Ascending aorta (tissue), 2 donors: ENCODE results near the gene PLCG1. TPM values are rescaled to one million over a fixed set of nuclear protein-coding genes. Genes with fewer than 3 reads are reported as not detected.

Experiments used
- DNase-seq, 2 donors: peaks; one replicate each; pipeline ENCODE4 v3.0.0-alpha.2; 2019; ENCODE audit warnings: low spot score in 2 of 2
- H3K27ac ChIP-seq, 2 donors: fragments of 200-600 bp; sonication (generic); one replicate each; pipeline ENCODE4 v1.5.1; 2016 to 2017; ENCODE audit warnings: mild to moderate bottlenecking in 1 of 2
- H3K27me3 ChIP-seq: fragments of 200-600 bp; sonication (generic); one replicate; pipeline ENCODE4 v1.5.1; 2017
- H3K36me3 ChIP-seq, 2 donors: fragments of 200-600 bp; sonication (generic); one replicate each; pipeline ENCODE4 v1.5.1; 2016
- H3K4me1 ChIP-seq, 2 donors: fragments of 200-600 bp; sonication (generic); one replicate each; pipeline ENCODE4 v1.5.1; 2016 to 2017; ENCODE audit warnings: mild to moderate bottlenecking in 1 of 2
- H3K4me3 ChIP-seq, 2 donors: fragments of 200-600 bp; sonication (generic); one replicate each; pipeline ENCODE4 v1.5.1; 2016 to 2017; ENCODE audit warnings: mild to moderate bottlenecking in 1 of 2
- H3K9me3 ChIP-seq, 2 donors: fragments of 200-600 bp; sonication (generic); one replicate each; pipeline ENCODE4 v1.5.1; 2016
- intact Hi-C: fragments of 100-400 bp; cut with DNase I; formaldehyde crosslinking; loops from one replicate; pipeline ENCODE4 v1.15.1; 2023
- total RNA-seq: library from RNA; depleted of rRNA; stranded (reverse); fragments of >200 nt; gene quantifications from one replicate; pipeline ENCODE4 v1.1.0, GENCODE V29; 2016
- TF ChIP-seq, protein P1 (sequence below), 3 experiments: fragments of 200-600 bp in 2 of 3; fragments of 450-650 bp in 1 of 3; sonication (generic) in 2 of 3; IDR thresholded peaks; one replicate each; pipeline ENCODE4 v1.5.1; 2016 to 2019; ENCODE audit warnings: antibody characterized with exemption in 3 of 3, mild to moderate bottlenecking in 1 of 3, moderate library complexity in 1 of 3

PLCG1 gene
- total RNA-seq, 1 donor from 2014 or later = 168 TPM

DNA sequence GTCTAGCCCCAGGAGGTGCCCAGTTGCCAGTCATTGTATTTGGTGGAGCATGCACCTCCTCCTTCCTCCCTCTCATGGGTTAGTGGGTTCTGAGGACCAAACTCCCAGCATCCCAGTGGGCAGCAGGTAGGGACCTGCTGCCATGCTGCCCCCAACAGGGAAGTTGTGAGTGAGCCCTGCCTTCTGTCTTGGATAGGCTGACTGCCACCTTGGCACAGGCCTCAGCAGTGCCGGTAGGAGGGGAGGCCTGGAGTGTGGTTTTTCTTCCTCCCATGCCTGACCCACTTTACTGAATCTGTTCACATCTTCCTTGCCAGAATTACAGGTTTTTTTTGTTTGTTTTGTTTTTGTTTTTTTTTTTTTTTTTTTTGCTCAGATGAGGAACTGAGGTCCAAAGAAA lies 24.5 kb downstream of the PLCG1 start:
- Histone ChIP-seq H3K27ac (peak overlapping the region; percentile 10 to 43), H3K27me3 (no peaks in the 10 kb centered on the region)

GRCh38 chr20:41162396-41162795 lies 25.1 kb downstream of the PLCG1 start:
- peaks cover 64 to 65% of the 10 kb centered on the region in 2 donors for H3K36me3 ChIP-seq
- H3K4me1 ChIP-seq = peaks cover 0 to 13% of the 10 kb centered on the region in 2 donors
- H3K4me3 ChIP-seq = no peak overlapping the region
- H3K27ac ChIP-seq = peak overlapping the region; percentile 7 to 43
- DNase-seq = no peak
- no peaks in the 10 kb centered on the region for H3K9me3 ChIP-seq
- intact Hi-C loops = no loop called here
- H3K27me3 ChIP-seq = no peaks in the 10 kb centered on the region
- TF ChIP-seq, protein P1, sequence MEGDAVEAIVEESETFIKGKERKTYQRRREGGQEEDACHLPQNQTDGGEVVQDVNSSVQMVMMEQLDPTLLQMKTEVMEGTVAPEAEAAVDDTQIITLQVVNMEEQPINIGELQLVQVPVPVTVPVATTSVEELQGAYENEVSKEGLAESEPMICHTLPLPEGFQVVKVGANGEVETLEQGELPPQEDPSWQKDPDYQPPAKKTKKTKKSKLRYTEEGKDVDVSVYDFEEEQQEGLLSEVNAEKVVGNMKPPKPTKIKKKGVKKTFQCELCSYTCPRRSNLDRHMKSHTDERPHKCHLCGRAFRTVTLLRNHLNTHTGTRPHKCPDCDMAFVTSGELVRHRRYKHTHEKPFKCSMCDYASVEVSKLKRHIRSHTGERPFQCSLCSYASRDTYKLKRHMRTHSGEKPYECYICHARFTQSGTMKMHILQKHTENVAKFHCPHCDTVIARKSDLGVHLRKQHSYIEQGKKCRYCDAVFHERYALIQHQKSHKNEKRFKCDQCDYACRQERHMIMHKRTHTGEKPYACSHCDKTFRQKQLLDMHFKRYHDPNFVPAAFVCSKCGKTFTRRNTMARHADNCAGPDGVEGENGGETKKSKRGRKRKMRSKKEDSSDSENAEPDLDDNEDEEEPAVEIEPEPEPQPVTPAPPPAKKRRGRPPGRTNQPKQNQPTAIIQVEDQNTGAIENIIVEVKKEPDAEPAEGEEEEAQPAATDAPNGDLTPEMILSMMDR (IDR thresholded peaks at IDR 0.05) = no peak

More for the DNA sequence above, 24.5 kb downstream of the PLCG1 start:
- no peak for DNase-seq
- H3K4me3 ChIP-seq = no peak overlapping the region
- peaks cover 0 to 15% of the 10 kb centered on the region in 2 donors for H3K4me1 ChIP-seq
- peaks cover 59 to 60% of the 10 kb centered on the region in 2 donors for H3K36me3 ChIP-seq
- H3K9me3 ChIP-seq = no peaks in the 10 kb centered on the region
- TF ChIP-seq, protein P1 (IDR thresholded peaks at IDR 0.05) = no peak
- intact Hi-C loops = no loop called here

GRCh38 chr20:41163821-41164220 lies 26.5 kb downstream of the PLCG1 start:
- TF ChIP-seq, protein P1 (IDR thresholded peaks at IDR 0.05) = no peak
- H3K4me3 ChIP-seq = no peak overlapping the region
- H3K27ac ChIP-seq = peak overlapping the region in 1 of 2 donors; percentile 9
- H3K27me3 ChIP-seq = no peaks in the 10 kb centered on the region
- intact Hi-C loops = no loop called here
- DNase-seq = no peak
- H3K9me3 ChIP-seq = no peaks in the 10 kb centered on the region
- H3K4me1 ChIP-seq = peaks cover 0 to 4% of the 10 kb centered on the region in 2 donors
- H3K36me3 ChIP-seq = peaks cover 78 to 79% of the 10 kb centered on the region in 2 donors

GRCh38 chr20:41165001-41165882 lies 27.9 kb downstream of the PLCG1 start:
- no peaks in the 10 kb centered on the region for H3K9me3 ChIP-seq
- H3K36me3 ChIP-seq = peaks cover 85% of the 10 kb centered on the region in 2 donors
- H3K27ac ChIP-seq = no peak overlapping the region
- peaks cover 0 to 4% of the 10 kb centered on the region in 2 donors for H3K4me1 ChIP-seq
- TF ChIP-seq, protein P1 (IDR thresholded peaks at IDR 0.05) = no peak
- no peak for DNase-seq
- intact Hi-C loops = no loop called here
- no peaks in the 10 kb centered on the region for H3K27me3 ChIP-seq
- no peak overlapping the region for H3K4me3 ChIP-seq

- TF ChIP-seq, protein P1 (IDR thresholded peaks at IDR 0.05) = no peak
- DNase-seq = peak in 1 of 2 donors; percentile 57
- H3K36me3 ChIP-seq = peaks cover 88 to 92% of the 10 kb centered on the region in 2 donors
- no peak overlapping the region for H3K4me3 ChIP-seq
- intact Hi-C loops = no loop called here
- peak overlapping the region in 1 of 2 donors; percentile 33 for H3K27ac ChIP-seq
- peaks cover 0 to 4% of the 10 kb centered on the region in 2 donors for H3K4me1 ChIP-seq
- no peaks in the 10 kb centered on the region for H3K9me3 ChIP-seq
- H3K27me3 ChIP-seq = no peaks in the 10 kb centered on the region
These were observed 29.1 kb downstream of the PLCG1 start for GRCh38 chr20:41166201-41167117.
